ENCODE measurements around the gene MGAM2. TPM values are rescaled to one million over a fixed set of nuclear protein-coding genes. Genes with fewer than 3 reads are reported as not detected.

Gene MGAM2
- total RNA-seq, 1 experiment from 2014 or later: not detected

DNA sequence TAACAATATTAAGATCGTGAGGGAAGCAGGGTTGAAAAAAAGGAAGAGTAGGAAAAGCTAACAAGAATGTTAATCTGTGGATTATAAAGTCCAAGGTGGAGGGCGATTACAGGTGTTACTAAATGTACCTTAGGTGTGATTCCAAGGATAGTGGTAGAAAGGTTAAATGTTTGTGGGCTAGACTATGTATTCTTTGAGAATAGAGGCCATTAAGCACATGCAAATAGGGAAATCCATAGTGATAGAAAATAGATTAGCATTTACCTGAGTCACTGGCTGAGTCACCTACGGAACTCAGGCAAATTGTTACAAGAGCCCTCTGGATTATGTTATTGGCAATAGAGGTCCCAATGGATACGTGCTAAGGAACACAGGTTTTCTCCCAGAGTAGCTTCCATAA is 9.0 kb downstream of the MGAM2 start:
- DNase-seq (ENCODE audit: low read depth): no peak

DNA sequence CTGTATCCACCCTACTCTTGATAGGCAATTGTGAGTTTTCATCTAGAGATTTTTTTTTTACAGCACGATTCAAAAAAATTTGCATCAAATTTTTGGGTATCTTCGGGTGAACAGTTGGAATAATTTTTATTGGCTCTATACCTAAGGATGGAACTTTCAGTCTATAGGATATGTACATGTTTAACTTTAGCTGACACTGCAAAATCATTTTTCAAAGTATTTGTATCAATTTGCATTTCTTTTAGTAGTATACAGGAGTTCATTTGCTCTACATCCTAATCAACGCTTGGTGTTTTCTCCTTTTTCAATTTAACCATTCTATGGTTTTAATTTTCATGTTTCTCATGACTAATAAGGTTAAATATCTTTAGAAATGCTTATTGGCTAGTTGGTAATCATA is 11.7 kb downstream of the MGAM2 start:
- no peak for DNase-seq (ENCODE audit: low read depth)

DNA sequence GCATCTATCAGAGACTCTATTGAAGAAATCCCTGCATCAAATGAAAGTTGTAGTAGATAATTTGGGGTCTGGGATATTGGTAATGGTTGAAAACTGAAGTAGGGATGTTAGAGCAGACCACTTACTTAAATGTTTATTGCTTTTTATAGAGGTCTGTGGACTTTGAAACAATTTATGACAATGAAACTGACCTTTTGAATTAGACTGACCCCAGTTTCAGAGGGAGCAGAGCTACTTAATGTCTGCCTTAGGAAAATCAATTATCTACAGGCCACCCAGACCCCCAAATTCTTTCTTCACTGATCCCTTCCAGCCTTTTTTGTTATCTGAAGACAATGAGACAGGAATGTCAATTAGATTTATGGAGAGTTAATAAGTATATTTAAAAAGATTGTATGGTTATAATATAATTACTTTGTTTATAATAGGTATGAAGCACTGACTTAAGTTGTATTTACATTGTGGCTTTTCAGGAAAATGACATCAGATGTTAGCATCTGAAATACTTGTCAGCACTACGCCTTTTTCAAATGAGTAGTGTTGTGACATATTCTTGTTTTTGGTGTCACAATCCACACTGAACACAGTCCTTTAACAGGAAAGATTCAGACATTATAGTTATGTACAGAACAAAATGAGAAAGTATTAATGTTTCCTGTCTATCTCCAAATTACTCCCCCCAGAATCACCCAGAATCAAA is 13.9 kb downstream of the MGAM2 start:
- DNase-seq (ENCODE audit: low read depth): no peak

DNA sequence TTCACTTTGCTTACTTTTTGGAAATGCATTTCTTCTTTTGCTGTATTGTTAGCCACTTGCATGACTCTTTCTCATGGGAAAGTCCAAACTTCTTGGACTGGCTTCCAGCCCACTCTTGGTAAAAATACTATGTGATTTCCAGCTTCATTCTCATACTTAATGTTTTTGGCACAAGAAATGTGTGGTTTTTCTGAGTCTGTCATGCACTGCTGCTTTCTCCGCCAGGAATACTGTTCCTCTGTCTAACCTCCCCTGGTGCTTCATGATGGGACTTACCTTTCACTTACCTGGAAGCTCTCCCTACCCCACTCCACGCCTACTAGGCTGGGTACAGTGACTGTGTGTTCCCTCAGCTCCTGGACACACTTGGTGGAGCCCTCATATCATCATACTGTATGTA is 18.7 kb downstream of the MGAM2 start:
- DNase-seq (ENCODE audit: low read depth): no peak

DNA sequence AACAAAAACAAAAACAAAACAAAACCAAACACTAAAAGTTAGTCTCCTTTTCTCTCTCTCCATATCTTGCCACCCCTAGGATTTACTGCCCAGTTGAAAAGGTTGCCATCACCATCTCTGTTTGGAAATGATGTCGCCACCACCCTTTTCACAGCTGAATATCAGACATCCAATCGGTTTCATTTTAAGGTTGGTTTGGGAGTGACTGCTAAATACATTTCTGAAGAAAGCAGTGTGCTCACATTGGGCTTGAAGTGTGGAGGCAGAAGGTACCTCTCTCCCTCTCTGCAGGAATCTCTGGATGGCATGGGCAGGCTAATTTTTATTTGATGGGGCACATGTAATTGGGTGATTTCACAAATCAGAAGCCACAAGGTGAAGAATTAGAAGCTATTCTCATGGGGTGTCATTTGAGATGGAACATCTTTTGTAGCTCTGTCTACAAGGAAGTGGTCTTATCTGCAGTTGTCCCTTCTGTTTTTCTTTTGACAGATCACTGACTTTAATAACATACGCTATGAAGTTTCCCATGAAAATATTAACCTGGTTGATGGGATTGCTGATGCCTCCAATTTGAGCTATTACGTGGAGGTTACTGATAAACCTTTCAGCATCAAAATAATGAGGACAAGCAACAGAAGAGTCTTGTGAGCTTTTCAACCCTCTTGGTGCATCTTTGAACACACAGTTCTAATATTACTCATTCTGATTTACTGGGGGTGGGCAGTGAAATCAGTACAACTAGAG is 20.1 kb downstream of the MGAM2 start:
- no peak for DNase-seq (ENCODE audit: low read depth)

DNA sequence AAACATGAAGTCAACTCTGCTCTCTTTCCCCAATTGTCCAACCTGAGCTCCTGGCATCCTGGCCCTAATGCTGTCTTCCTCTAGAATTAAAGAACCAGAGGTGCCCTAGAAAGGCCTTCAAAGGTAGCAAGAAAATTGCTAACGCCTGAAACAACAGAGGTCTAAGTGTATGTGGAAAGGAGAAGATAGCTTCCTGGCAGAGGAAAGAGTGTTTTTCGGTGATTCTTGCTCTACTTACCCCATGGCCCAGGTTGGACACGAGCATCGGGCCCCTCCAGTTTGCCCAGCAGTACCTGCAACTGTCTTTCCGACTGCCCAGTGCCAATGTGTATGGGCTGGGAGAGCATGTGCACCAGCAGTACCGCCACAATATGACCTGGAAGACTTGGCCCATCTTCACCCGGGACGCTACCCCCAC is 22.2 kb downstream of the MGAM2 start:
- no peak for DNase-seq (ENCODE audit: low read depth)

DNA sequence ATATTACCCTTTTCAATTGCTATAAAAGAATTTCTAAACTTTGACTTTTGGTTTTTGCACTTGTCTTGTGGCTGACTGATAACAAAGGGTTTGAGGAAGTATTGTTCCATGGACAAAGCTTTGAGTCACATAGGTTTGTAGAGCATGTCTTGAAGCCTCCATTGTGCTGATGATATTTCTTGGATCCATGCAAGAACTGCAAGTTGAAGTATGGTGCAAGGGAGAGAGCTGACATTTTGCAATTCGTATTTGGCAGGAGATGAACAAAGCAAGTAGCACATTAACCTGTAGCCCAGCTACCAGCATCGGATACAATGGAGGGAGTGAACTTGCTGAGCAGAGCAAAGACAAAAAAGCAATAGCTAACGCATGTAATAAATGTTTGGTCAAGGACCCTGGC is 23.4 kb downstream of the MGAM2 start:
- no peak for DNase-seq (ENCODE audit: low read depth)

DNA sequence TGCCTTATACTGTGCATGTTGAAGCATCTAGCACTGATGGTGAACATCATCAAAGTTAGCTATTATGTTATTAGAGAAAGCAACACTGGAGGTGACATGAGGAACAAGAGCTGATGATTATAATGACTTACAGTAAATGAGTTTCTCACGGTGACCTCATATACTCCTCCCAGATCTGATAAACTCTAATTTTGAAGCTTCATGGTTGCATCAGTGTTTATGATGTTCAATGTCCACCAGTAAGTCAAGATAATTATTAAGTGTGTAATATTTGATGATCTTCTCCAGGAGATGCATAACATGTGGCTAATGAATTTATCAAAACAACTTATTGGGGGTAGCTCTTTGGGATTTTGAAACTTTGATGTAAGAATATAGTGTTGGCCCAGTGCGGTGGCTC is 27.5 kb downstream of the MGAM2 start:
- DNase-seq (ENCODE audit: low read depth): no peak

DNA sequence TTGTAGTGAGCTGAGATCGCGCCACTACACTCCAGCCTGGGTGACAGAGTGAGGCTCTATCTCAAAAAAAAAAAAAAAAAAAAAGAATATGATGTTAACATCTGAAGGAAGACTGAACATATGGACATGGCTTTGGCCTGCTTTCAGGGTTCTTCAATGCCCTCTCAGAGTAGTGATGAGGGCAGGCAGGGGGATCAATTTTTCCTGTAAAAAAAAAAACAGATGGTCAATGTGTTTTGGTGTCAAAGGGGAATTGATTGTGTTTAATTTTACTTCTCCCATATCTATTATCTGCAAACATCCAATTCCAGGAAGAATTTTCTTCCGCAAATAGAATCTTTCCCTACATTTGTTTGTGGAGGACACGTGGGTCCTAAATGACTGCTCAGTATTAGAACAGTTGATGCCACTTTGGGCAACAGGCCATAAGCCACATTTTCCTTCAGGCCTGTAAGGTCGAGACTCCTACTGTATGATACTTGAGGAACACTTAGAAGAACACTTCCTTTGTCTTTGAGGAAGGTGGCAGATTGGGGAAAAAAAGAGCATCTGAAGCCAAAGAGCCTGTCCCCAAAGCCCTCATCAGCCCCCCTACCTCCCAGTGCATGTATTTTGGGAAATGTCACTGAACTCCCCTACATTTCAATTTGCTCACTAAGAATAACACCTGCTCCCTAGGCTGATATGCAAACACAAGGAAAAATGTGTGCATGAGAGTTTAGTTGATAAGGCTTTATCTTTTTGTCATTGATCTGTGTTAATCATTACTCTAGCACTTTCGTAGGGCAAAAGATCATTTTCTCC is 28.3 kb downstream of the MGAM2 start:
- no peak for DNase-seq (ENCODE audit: low read depth)

DNA sequence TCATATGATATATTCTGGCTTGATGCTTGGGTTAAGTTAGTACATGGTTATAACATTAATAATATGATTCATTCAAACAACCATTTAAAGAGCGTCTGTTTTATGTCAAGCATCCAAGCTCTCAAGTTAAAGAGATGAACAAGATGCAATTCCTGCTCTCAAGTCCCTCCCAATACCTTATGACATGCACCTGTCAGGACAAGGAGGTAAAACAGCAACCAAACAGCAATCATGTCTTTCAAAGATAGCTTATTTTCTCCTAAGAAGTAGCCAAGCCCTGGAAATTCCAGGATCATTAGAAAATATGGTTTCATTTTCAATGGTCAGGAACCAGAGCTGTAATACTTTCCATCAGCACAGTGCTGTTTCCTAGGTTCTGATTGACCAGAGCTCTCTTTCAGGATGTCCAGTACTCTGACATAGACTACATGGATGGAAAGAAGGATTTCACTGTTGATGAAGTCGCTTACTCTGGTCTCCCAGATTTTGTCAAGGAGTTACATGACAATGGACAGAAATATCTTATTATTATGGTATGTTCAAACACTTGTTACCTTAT is 29.0 kb downstream of the MGAM2 start:
- DNase-seq (ENCODE audit: low read depth): no peak

DNA sequence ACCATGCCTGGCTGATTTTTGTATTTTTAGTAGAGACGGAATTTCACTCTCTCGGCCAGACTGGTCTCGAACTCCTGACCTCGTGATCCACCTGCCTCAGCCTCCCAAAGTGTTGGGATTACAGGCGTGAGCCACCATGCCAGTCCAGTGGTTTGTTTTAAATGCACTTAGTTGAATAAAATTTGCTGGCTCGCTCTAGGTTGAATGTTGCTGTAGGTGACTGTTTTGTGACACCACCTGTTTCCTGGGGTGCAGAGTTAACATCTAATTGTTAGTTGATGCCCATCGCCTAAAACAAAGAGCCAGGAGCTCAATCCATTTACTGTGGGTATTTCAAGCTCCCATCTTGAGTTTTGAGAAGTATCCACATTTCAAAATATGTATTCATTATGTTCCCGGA is 31.2 kb downstream of the MGAM2 start:
- DNase-seq (ENCODE audit: low read depth): no peak

DNA sequence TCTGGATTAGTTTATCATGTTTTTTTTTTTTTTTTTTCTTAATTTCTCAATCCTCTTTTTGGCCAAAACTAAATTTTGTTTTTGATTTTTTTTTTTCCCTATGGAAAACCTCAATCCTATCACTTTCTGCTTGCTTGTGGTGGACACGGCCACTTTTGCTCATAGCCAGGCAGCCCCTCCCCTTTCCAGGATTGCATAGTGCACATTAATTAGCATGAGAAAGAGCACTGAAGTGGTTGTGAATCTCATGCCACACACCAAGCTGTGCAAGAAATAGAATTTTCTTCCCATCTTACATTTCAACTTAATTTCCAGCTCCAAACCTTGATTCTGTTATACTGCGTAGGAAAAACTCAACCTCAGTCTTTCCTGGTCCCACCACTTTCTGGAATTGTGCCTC is 34.6 kb downstream of the MGAM2 start:
- DNase-seq (ENCODE audit: low read depth): no peak

DNA sequence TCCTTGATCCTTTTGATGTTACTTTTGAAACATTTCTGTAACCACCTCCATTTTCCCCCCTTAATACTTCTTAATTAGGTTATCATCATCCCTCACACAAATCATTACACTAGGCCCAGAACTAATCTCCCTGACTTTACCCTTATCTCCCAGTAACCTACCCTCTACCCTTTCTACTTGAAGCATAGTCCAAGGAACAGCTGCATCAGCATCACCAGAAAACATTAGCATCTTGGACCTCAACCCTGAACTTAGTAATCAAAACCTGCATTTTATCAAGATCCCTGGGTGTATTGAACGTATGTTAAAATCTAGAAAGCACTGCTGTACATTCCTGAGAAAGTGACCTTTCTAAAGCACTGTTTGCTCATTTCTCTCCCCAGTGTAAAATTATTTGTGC is 38.8 kb downstream of the MGAM2 start:
- DNase-seq (ENCODE audit: low read depth): no peak

DNA sequence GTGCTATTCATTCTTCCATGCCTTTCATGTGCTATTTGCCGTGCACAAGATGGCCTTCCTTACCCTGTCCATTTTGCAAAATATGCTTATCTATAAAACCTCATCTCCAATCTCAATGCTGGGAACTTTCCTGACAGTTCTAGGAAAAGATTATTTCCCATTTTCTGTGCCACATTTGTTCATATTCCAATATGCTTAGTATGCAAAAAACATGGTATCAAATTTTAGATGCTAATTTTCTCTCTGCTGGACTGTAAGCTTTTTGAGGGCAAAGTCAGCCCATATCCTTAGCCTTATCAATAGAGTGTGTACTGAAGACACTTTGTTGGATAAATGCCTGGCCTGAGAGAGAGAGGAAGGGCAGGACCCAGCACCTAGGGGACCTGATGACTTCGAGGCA is 39.4 kb downstream of the MGAM2 start:
- no peak for DNase-seq (ENCODE audit: low read depth)

DNA sequence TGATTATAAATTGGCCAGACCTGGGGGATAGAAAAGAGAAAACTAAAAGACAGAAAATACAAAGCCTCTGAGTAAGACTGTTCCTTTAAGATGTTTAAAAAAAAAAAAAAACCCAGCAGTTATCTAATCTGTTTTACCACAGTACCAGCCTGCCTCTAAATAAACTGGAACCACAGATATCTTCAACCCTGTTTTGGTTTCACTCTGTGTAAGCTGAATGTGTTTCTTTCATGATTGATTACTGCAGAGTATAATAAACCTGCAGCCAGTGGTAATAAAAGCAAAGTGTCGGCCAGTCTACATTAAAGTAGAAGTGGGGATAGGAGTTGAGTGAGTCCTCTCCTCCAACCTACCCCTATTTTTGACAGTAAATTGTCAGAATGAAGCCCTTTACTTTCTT is 40.6 kb downstream of the MGAM2 start:
- DNase-seq (ENCODE audit: low read depth): no peak

DNA sequence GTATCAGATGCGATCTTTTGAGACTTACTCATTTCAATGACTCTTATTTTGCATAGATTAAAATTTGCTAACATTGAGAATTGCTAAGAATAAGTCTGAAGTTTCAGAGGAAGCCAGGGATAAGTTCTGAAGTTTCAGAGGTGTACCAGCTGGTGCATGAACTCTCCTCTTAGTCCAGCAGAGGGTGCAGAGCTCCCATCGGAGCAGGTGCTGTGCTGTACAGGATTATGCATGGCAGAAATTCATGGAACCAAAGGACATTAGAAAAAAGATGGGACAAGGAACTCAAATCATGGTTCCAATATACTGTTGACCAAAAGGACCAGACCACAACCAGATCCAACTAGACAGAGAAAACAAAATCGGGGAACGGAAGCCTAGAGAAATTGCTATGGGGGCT is 41.9 kb downstream of the MGAM2 start:
- DNase-seq (ENCODE audit: low read depth): peak; percentile 50

DNA sequence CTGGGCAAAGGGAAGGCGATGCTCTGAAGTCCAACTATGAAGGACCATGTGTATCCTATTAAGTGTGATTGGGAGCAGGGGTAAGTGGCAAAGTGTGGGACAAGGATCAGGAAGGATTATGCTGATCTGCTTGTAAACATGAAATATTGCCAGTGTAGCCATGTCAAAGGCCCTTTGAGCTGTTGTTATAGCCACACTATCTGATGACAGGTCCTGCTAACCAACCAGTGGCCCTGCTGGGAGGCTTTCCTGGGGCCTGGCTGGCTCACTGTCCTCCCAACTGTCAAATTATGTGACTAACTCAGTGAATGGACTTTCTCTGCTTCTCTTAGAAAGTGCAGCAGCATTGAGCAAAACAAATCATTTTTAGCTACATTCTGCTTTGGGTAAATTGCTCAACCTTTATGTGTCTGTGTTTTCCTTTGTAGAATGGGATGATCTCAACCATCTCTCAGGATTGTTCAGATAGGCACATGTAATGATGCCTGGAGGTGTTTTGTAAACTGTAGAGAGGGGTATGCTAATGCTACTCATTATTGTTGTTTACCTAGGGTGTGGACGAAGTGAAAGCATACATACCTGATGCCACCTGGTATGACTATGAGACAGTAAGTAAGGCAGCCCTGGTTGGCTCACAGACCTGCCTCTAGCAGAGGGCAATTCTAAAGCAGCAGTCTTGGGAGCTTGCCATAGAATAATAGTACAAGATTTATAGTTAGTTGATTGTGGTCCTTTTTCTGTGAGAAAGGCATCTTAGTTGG is 47.4 kb downstream of the MGAM2 start:
- no peak for DNase-seq (ENCODE audit: low read depth)

DNA sequence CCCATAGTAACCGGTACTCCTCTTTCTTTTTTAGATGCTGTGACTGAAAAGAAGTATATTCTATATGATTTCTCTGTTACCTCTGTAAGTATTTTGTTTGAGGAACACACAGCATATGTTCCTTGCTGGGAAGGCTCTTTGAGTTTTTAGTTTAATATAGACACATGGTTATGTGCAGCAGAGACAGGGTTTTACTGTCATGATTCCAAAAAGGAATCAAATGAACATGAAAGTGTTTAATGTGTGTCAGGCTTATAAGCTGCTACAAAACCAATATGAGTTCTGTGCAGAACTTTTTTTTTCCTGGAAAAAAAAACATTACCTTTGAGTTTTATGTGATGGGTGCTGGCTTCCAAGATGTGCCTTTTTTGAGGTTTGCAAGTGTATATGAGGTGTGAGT is 50.4 kb downstream of the MGAM2 start:
- DNase-seq (ENCODE audit: low read depth): no peak

DNA sequence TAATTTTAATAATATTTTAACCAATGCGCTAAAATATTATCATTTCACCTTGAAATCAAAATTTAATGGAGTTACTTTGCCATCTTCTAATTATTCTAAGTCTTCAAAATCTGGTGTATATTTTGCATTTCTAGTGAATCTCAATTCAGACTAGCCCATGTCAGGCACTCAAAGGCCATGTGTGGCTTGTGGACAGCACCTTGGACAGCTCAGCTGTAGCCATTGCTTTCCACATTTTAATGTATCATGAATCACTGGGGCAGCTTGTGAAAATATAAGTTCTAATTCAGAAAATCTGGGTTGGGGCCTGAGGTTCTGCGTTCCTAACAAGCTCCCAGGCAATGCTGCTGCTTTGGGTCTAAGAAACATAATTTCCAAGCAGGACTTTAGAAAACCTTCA is 57.2 kb downstream of the MGAM2 start:
- peak; percentile 29 for DNase-seq (ENCODE audit: low read depth)

DNA sequence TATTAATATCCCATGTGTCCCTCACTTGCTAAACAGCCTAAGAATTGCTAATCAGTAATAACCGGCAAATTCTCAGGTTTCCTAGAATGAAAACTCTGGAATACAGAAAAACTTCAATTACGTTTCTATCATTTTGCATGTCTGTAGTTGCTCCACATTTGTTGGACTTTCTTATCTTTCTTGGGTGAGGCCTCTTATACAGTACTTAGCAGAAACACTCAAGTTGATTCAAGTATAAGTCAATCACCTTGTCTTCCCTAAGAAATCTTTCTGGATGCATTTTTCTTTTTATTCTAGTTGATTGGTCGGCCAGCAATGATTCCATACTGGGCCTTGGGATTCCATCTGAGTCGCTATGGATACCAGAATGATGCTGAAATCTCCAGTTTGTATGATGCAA is 61.4 kb downstream of the MGAM2 start:
- no peak for DNase-seq (ENCODE audit: low read depth)

DNA sequence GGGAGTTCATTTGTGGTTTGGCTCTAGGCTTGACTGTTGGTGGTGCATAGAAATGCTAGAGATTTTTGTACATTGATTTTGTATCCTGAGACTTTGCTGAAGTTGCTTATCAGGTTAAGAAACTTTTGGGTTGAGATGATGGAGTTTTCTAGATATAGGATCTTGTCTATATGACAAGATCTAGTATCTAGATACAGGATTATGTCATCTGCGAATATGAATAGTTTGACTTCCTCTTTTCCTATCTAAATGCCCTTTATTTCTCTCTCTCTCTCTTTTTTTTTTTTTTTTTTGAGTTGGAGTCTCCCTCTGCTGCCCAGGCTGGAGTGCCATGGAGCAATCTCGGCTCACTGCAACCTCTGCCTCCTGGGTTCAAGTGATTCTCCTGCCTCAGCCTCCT is 62.9 kb downstream of the MGAM2 start:
- no peak for DNase-seq (ENCODE audit: low read depth)

DNA sequence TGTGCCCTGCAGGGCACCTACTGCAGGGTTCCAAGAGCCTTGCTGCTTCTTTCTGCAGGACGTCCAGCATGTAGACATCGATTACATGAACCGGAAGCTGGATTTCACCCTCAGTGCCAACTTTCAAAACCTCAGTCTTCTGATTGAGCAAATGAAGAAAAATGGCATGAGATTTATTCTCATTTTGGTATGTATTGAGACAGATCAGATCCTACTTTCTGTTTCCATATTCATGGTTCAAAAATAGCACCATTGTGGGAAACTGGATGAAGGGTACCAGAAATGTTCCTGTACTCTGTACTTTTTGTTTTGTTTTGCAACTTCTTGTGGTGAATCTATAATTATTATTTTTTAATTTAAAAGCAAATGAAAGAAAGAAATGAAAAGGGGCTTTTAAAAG is 64.1 kb downstream of the MGAM2 start:
- no peak for DNase-seq (ENCODE audit: low read depth)

All from RPMI7951 (cell line).